HG03378 (cell line): Measurements from ENCODE around the gene STEAP4.
"Not testable (repeated sequence)": the region's sequence is repeated elsewhere in the genome, so short reads cannot be mapped to it uniquely, and the experiment has no call there.

ENCODE experiments used
- ATAC-seq: cut with Tn5 transposase; IDR thresholded peaks from one replicate; pipeline ENCODE4 v1.9.1; 2021; ENCODE audit warnings: mild to moderate bottlenecking, moderate library complexity; ENCODE audit not compliant: unreplicated experiment

STEAP4 gene

DNA sequence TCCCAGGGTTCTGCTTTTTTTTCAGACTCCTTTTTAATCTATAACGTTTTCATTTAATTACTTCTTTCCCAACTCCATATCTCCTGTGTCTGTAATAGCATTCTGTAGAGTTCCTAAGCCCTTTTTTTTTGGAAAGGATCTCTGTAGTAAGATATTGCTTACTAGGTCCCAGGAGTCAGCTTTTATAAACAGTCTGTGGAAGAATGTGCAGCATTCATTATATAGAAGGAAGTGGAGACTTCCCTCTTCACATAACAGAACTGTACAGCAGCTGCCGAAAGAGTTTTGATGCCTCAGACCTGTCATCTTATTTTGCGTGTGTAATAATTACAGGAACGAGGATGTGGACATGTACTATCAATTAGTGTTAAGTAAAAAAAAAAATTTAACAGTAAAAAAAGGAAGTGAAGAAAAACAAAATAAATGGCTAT lies 7.4 kb upstream of the STEAP4 start:
- no peak for ATAC-seq

DNA sequence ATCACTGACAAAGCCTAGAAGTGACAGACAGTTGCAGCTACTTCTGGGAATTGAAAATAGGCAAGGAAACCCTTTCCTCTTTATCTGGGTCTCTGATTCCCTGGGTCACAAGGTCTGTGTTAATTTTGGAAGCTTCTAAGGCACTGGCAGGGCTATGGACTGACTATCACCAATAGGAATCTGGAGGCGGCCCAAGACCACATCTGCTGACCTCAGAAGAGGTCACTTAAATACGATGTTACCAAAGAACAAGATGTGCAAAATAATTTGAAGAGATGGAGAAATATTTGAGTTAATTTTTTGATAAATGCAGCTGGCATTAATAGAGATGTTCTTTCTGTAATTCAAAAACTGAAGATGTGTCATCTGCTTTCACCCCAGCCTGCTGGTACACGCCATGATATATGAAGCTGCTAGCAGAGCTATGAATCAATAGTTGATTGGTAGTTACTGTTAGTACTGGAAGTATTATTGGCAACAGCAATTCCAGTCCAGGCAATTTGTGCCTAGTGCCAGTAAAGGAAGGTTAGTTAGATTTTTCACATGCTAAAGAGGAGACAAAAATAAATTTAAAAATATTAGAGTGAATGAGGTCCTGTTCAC lies 5.5 kb upstream of the STEAP4 start:
- no peak for ATAC-seq

DNA sequence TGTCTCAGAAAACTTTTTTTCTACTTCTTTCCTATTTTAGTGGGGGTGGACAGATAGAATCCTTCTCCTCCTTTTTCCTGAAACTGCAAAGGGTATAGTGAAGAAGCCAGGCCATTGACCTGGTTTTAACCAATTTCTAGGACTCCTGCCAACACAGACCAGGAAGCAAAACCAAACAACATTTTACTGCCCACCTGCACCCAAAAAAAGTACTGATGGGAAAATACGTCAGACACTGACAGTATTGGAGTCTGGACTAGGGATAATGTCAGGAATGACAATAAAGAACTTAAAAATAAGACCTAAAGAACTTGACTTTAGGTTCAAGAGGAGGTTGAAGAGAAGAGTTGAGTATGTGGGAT lies 5.0 kb upstream of the STEAP4 start:
- ATAC-seq, result no peak

DNA sequence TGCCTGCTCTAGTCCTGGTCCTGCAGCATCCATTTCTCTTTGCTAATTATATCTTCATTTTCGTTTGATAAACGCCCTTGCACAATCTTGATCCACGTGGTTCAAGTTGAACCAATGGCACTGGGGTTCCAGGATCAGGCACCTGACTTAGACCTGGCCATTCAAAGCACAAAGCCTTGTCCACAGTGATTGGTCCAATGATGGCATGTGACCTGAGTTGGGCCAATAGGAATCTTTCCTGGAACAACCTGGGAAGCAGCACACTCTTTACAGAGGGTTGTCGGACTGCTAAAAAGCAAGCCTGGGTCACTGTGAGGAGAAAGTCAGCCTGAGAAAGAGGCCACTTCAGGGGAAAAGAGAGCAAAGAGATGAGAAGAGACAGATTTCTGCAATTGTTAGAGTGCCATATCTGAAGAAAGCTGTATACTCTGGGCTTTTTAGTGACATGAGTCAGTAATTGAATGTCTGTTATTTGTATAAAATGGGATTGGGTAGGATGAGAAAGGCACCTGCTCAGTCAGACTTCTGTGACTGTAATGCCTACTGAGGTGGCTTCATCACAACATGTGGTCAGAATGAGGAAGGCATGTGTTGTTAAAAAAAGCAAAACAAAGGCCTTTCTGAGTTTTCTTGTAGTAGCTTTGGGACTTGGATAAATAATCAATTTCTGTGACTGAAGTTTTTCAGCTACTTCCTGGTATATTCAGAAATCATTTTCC lies 4.4 kb upstream of the STEAP4 start:
- ATAC-seq, result no peak

DNA sequence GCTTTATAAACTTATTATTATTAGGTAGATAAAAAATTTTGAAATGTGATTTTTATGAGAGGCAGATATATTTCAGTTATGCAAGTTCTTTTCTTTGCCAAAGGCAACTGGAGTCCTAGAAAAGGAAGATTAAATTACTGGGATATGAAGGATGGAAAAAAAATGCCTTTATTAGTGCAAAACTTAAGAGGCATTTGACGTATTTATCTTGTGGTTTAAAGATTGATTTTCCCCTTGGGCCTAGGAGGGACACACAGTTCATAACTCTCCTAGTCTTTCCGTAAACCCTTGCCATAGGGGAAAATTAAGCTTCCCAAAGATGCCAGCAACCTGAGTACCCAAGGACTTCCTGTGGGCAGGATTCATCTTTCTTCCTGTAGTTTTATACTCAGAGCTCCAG lies 3.1 kb upstream of the STEAP4 start:
- ATAC-seq, result no peak

DNA sequence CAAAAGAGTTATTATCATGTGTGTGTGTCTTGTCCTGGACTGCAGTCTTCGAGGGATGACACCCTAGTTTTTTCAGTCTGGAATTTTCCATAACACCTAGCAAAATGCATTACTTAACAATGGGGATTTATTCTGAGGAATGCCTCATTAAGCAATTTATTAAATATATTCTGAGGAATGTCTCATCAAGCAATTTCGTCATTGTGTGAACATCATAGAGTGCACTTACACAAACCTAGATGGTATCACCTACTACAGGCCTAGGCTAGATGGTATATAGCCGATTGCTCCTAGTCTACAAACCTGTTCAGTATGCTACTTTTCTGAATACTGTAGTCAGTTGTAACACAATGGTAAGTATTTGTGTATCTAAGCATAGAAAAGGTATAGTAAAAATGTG lies 1.1 kb upstream of the STEAP4 start:
- ATAC-seq, result no peak

DNA sequence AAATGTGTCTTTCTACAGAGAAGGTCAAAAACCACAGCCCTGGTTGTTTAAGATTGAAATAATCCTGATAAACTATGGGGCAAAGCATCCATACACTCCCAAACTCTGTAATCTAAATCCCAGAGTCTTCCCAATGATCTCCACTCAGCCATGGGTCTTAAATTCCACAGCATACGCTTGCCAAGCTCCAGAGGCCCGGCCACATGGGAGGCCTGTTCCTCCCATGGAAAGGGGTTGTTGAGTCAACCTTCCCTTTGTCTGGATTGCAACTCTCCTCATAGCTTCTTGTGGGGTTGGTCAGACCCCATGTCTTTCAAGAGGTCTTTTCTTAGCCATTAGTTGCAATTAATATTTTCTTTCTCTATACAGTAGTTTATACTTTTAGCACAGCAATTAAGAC lies 718 bp upstream of the STEAP4 start:
- ATAC-seq, result no peak

DNA sequence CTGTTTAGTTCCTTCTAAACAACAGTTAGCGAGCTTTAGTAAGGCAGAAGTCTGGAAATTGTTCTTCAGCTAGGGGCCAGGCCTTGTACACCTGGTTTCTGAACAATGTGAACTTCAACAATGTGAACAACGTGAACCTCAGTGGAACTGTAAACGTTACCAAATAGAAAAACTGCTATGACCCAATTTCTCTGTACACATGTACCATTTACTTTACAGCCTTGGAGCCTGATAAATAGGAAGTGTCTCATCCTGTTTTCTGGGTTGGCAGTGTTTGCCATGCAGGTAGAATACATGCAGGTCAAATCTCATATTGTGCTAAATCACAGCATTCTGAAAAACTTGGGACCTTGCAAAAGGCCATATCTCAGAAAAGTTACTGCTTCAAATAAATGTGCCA lies 1.6 kb downstream of the STEAP4 start:
- ATAC-seq, result no peak

DNA sequence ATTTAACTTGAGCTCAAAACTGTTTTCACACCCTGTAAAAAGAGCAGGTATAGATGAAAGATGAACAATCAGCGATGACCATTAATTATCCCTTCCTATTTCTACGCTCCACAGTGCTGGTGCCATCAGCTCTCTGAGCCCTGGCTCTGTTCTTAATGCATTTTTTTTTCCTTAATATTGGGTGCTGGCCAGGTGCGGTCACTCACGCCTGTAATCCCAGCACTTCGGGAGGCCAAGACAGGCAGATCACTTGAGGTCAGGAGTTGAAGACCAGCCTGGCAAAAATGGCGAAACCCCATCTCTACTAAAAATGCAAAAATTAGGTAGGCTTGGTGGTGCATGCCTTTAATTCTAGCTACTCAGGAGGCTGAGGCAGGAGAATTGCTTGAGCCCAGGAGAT lies 4.2 kb downstream of the STEAP4 start:
- ATAC-seq, result no peak

DNA sequence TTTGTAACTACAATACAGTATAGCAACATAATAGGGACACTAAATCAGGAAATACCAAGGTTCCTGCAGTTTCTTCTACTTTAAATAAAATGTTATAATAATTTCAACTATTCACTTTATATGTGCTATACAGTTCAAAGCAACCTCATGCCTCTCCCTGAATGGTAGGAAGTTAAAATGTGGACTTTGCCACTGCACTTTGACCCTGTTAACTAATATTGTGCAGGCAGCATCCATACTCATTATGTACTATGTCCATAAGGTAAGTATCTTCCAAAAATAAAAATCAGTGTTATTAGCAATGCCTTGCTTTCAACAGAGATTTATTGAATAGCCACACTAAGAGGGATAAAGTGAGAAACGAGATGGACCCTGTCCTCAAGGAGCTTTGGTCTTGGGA lies 4.8 kb downstream of the STEAP4 start:
- no peak for ATAC-seq

DNA sequence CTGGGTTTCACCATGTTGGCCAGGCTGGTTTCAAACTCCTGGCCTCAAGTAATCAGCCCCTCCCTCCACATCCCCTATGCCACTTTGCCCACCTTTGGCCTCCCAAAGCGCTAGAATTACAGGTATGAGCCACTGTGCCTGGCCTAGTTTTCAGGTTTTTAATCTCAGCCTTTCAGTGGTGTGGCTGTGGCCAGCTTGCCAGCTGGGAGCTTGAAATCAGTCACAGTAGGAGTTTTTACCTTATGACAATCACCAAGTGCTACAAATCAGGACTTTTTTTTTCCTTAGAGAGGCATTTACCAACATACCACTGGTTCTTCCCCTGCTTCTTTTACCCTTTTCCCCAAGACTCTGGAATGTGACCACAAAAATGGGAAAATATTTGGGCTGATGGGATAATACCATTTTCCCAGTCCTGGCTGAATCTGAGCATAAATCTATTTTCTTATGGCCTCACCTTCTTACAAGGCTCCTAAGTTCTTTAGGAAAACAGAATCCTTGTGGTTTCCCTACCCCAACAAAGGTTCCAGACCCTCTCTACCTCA lies 6.2 kb downstream of the STEAP4 start:
- ATAC-seq, result no peak

DNA sequence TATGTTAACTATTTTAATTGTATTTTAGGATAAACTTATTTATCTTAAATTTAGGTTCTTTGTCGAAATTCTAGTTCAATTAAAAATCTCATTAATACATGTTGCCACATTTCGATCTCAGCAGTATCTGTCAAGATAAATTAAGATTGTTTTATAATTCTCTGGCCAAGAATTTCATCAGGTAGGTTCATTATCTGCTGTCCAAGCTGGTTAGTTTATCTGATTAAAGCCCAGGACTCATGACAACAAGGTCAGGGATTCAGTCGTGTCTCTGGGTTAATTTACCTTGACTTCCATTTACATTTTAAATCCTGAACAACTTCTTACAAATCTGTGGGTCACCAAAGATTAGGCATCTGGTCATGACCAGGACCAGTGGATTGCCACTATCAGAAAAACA lies 7.6 kb downstream of the STEAP4 start:
- no peak for ATAC-seq

DNA sequence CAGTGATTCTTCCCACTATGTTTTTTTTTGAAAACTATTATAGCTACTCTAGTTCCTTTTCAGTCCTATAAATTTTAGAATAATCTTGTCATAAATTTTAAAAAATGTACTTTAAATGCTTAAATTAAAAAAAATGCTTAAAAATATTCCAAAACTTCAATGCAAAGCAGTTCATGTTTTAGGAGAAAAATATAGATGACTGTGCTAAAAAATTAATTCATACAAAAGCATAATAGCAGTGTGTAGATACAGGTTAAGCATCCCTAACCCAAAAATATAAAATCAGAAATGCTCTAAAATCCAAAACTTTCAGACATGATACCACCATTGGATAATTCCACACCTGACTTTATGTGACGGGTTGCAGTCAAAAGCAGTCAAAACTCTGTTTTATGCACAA lies 12.8 kb downstream of the STEAP4 start:
- no peak for ATAC-seq

DNA sequence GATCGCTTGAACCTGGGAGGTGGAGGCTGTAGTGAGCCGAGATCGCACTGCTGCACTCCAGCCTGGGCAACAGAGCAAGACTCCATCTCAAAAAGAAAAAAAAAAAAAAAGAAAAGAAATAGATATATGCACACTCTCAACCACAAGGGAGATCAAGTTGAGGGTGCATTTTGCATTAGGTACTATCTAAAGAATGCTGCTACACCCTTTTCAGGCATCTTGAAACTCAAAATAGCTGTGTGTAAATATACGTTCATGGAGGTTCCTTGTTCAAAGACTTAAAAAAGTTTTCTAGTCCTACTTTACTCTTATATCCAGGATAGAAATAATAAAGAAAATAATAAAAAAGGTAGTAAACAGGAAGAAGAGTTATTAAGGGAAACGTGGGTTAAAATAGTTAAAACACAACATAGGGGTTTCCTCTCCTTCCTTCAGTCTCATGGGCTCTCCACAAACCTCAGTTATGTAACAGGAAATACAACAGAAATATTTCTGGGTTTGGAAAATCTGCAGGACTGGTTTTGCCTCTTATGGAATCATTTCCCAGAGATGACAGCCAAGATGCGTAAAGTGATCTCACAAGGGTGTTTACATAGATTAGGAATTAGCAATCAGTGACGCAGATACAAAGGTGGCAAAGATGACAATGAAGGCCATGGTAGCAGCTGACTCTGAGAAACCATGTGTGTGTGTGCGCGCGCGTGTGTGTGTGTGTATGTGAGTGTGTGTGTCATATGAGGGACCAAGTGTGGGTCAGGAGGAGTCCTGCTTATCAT lies 15.1 kb downstream of the STEAP4 start:
- no peak for ATAC-seq

DNA sequence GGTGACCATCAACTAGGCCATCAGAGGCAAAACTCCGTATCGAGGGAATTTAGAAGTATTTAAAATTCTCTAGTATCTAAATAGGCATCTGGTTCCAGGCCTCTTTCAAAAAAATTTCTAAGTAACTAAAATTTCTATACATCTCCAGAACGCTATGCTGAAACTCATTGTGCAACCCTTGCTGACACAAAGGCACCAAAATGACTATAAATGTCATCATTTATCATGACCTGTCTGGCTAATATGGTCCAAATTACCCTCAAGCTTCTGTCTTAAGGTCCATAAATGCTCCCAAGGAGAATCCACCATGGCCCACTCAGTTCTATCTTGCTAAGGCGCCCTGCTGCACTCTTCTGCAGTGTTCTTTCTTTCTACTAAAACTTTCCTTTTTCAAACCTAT lies 16.2 kb downstream of the STEAP4 start:
- ATAC-seq, result no peak

DNA sequence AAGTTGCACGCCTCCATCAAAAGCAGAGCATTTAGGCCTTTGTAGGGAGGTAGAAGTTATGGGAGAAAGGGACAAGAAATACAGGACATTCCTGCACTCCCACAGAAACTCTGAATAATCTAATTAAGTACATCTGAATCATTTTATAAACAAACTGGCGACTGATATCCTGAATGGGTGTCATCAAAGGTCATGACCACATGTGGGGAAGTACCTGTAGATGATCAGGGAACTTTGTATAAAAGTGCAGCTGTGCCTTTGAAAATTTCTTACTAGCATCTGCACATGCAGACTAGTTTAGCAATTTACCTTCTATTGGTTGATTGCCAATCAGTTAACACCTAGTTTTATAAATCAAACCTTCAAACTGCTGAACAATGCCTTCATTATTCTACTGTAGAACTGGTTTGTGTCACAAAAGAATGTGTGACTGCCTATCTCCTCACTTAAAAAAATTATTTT lies 17.1 kb downstream of the STEAP4 start:
- ATAC-seq, result no peak

DNA sequence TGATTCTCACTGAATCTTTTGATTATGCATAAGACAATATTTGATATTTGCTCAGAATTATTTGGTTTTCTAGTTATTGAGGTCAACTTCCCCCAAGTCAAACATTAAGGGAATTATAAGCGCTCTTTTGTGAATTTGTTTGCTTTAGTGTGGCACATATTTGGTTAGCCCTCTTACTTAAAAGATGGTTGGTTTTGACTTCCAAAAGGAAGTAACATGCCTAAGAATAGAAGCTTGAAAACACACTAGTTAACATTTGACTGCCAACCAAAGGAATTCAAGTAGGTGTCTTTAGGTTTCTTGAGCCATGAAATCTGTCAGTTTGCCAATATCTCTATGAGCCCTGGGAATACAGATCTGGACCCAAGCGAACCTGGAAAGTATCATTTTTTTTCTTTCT lies 24.9 kb downstream of the STEAP4 start:
- no peak for ATAC-seq

DNA sequence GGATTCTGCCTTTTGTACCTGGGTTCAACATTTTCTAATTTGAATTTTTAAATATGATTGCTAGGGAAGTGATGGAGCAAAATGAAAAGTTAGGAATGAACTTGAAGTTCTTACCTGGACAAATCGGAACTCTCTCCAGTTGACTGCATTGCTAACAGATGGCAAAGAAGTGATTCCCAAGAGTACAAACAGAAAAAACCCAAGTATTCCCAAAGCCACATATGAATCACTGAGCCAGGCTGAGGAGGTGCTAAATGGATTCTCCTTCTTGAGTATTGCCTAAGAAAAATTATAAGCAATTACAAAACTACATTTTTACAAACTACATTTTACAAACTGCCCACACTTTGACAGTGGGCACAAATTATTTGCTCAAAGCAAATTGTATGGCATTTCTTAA lies 25.9 kb downstream of the STEAP4 start:
- ATAC-seq, result no peak

DNA sequence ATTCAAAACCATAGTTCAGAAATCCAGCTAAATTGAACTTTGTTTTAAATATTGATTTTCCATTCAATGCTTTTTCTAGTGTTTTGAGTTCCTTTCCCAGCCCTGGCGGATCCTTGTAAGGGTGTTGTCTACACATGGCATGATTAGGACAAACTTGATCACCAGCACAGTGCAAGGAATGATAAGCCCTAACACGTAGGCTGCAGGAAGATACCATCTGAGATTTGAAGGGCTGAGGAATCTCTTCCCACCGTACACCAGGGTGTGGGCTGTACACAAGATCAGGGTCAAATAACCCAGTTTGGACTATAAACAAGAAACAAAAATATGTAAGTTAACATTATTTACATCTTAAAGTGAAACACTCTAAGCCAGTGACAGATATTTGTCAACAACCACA lies 27.4 kb downstream of the STEAP4 start:
- no peak for ATAC-seq

DNA sequence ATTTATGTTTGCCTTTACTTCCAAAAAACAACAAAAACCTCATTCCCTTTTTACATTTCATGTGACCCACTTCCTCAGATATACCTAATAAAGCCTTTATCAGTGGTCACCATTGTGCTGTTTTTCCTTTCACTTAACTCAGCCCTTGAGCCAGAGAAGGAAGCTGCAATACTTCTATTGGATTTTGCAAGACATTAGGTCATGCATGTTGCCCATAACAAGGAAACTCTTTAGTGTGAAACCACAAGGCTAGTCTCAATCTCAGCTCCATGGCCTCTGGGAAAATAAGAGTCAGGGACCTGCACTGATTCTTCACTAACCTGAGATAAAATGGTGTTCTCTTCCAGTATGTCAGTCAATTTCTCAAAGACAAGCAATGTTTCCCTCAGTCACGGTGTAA lies 27.8 kb downstream of the STEAP4 start:
- ATAC-seq, result no peak

DNA sequence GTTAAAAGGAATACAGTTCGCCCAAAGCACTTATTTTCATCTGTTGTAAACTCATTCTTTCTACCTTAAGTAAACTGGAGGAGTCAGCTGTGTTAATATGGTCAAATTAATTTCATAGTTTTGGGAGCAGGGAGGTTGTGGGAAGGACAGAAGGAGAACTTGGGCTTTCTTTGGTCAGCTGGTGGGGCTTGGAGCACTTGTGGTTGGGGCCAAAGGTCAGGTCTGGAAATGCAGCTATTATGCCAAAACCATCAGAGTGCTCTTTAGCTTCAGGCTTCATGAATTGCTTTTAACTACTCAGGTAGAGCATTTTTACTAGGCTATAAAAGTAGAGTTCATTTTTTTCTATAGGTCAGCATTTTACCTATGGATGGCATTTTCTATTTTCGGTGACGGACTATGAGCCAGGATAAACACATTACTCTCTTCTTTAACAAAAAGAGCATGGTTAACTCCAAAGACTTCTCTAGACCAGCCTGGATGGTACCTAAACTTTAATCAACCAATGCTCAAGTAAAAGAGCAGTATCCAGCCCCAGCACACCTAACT lies 30.0 kb downstream of the STEAP4 start:
- ATAC-seq, result no peak

DNA sequence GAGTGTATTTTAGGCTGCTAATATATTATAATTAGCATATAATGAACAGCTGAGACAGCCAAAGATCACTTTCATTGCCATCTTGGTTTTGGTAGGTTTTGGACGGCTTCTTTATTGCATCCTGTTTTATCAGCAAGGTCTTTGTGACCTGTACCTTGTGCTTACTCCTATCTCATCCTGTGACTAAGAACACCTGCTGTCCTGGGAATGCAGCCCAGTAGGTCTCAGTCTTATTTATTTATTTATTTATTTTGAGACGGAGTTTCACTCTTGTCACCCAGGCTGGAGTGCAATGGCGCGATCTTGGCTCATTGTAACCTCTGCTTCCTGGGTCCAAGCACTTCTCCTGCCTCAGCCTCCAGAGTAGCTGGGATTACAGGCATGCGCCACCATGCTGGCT lies 31.8 kb downstream of the STEAP4 start:
- not testable (repeated sequence) for ATAC-seq
